PC-3 (cell line): ENCODE data around the gene IL32. TPM values are rescaled to one million over a fixed set of nuclear protein-coding genes. Genes with fewer than 3 reads are reported as not detected.

Source experiments
- ATAC-seq: fragments of 200-7000 bp; cut with Tn5 transposase; 2 replicates; pipeline ENCODE4 v1.9.1; 2020; ENCODE audit warnings: mild to moderate bottlenecking, moderate library complexity
- BruUV-seq: library from RNA; stranded (reverse); fragments of 400-500 nt; replicated peaks from 2 replicates; lab custom pipeline; 2021; lab: Mats Ljungman, UMichigan
- CTCF ChIA-PET: fragments of 300-600 bp; sonication (Branson Sonifier 250); formaldehyde crosslinking; loops from one replicate; lab custom pipeline; 2022; ENCODE audit warnings: antibody characterized with exemption; lab: Charles Lee
- POLR2A ChIA-PET: fragments of 300-600 bp; sonication (Branson Sonifier 250); formaldehyde crosslinking; loops from one replicate; lab custom pipeline; 2022; ENCODE audit warnings: antibody characterized with exemption; ENCODE audit not compliant: unreplicated experiment; lab: Charles Lee
- DNase-seq: peaks from one replicate; pipeline ENCODE4 v3.0.0-alpha.2; 2015
- H2AFZ ChIP-seq: fragments of 300-600 bp; sonication (generic); 2 replicates; pipeline ENCODE4 v1.6.0; 2016; ENCODE audit warnings: antibody characterized with exemption, low read length
- H3F3A ChIP-seq: fragments of 300-600 bp; sonication (generic); one replicate; pipeline ENCODE4 v1.6.0; 2017; ENCODE audit warnings: antibody characterized with exemption, low read length, control low read depth, mild to moderate bottlenecking; ENCODE audit not compliant: unreplicated experiment
- H3K27ac ChIP-seq: fragments of 300-600 bp; sonication (generic); 2 replicates; pipeline ENCODE4 v1.5.1; 2016; ENCODE audit warnings: mild to moderate bottlenecking, low read length
- H3K27me3 ChIP-seq: fragments of 300-600 bp; sonication (generic); 2 replicates; pipeline ENCODE4 v1.6.1; 2016; ENCODE audit warnings: low read length, mixed read lengths
- H3K36me3 ChIP-seq: fragments of 300-600 bp; sonication (generic); 2 replicates; pipeline ENCODE4 v1.6.1; 2016; ENCODE audit warnings: low read depth, mixed run types, low read length, mixed read lengths
- H3K4me1 ChIP-seq: fragments of 300-600 bp; sonication (generic); 2 replicates; pipeline ENCODE4 v1.5.1; 2016; ENCODE audit warnings: low read length; ENCODE audit not compliant: insufficient read depth
- H3K4me2 ChIP-seq: fragments of 300-600 bp; sonication (generic); 2 replicates; pipeline ENCODE4 v1.6.0; 2016; ENCODE audit warnings: low read length
- H3K4me3 ChIP-seq: fragments of 300-600 bp; sonication (generic); 2 replicates; pipeline ENCODE4 v1.5.1; 2016; ENCODE audit warnings: mild to moderate bottlenecking, low read length, mixed read lengths
- H3K79me2 ChIP-seq: fragments of 300-600 bp; sonication (generic); 2 replicates; pipeline ENCODE4 v1.6.1; 2017; ENCODE audit warnings: low read length, mixed read lengths
- H3K9ac ChIP-seq: fragments of 300-600 bp; sonication (generic); 2 replicates; pipeline ENCODE4 v1.6.0; 2016; ENCODE audit warnings: mild to moderate bottlenecking, low read length
- H3K9me2 ChIP-seq: fragments of 300-600 bp; sonication (generic); replicated peaks from 2 replicates; pipeline ENCODE4 v1.6.1; 2016; ENCODE audit warnings: mixed run types, low read length, mixed read lengths
- H3K9me3 ChIP-seq: fragments of 300-600 bp; sonication (generic); 2 replicates; pipeline ENCODE4 v1.6.1; 2016; ENCODE audit warnings: low read length, mixed read lengths
- H4K20me1 ChIP-seq: fragments of 300-600 bp; sonication (generic); 2 replicates; pipeline ENCODE4 v1.6.1; 2016; ENCODE audit warnings: low read length, mixed read lengths
- EZH2 ChIP-seq: fragments of 300-600 bp; sonication (generic); IDR thresholded peaks from one replicate; pipeline ENCODE4 v1.6.1; 2017; ENCODE audit warnings: antibody characterized with exemption, mild to moderate bottlenecking, low read length; ENCODE audit not compliant: unreplicated experiment
- EZH2phosphoT487 ChIP-seq: fragments of 300-600 bp; sonication (generic); IDR thresholded peaks from 2 replicates; pipeline ENCODE4 v1.6.1; 2018; ENCODE audit warnings: mild to moderate bottlenecking, antibody characterized with exemption, low read length, borderline replicate concordance
- intact Hi-C: fragments of 100-400 bp; cut with micrococcal nuclease; formaldehyde crosslinking; loops from 2 replicates; pipeline ENCODE4 v1.9.0; 2023
- total RNA-seq: library from RNA; depleted of rRNA; stranded (reverse); fragments of >200 nt; gene quantifications from 2 replicates; pipeline ENCODE4 v1.2.3, GENCODE V29; 2014
- TF ChIP-seq, protein P1 (sequence below): fragments of 300-600 bp; sonication (generic); conservative IDR thresholded peaks from 2 replicates; pipeline ENCODE4 v1.5.1; 2017; ENCODE audit warnings: antibody characterized with exemption, low read depth, mild to moderate bottlenecking, low read length

The IL32 gene
- total RNA-seq, 1 experiment from 2014 or later, result 8.8 TPM

DNA sequence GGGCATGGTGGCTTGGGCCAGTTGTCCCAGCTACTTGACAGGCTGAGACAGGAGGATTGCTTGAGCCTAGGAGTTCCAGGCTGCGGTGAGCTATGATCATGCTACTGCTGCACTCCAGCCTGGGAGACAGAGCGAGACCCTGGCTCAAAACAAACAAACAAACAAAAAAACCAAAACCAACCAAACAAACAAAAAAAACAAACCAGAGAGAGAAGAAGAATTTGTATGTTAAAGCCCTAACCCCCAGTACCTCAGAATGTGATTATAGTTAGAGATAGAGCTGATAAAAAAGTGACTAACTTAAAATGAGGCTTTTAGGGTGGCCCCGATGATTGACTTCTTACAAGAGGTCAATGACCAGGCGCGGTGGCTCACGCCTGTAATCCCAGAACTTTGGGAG lies 20.7 kb upstream of the IL32 start:
- Histone ChIP-seq H3K9ac (no peak overlapping the region), H2AFZ (no peak overlapping the region), H3K9me3 (no peaks in the 10 kb centered on the region), H4K20me1 (no peaks in the 10 kb centered on the region), H3K27ac (no peak overlapping the region), H3K27me3 (peaks cover 3% of the 10 kb centered on the region; the same call in 1 of the 2 replicates), H3K4me3 (no peak overlapping the region; the same call in 1 of the 2 replicates), H3K4me2 (0 out of 2 replicates have a peak overlapping the region, but pooled peaks have one; percentile 98), H3K9me2 (no peaks in the 10 kb centered on the region), H3K36me3 (no peaks in the 10 kb centered on the region), H3K79me2 (no peaks in the 10 kb centered on the region), H3F3A (no peaks in the 10 kb centered on the region), H3K4me1 (no peaks in the 10 kb centered on the region)
- POLR2A ChIA-PET, result no interaction called here
- no peak for ATAC-seq
- TF ChIP-seq EZH2phosphoT487 (no peak), EZH2 (no peak)
- TF ChIP-seq, protein P1, sequence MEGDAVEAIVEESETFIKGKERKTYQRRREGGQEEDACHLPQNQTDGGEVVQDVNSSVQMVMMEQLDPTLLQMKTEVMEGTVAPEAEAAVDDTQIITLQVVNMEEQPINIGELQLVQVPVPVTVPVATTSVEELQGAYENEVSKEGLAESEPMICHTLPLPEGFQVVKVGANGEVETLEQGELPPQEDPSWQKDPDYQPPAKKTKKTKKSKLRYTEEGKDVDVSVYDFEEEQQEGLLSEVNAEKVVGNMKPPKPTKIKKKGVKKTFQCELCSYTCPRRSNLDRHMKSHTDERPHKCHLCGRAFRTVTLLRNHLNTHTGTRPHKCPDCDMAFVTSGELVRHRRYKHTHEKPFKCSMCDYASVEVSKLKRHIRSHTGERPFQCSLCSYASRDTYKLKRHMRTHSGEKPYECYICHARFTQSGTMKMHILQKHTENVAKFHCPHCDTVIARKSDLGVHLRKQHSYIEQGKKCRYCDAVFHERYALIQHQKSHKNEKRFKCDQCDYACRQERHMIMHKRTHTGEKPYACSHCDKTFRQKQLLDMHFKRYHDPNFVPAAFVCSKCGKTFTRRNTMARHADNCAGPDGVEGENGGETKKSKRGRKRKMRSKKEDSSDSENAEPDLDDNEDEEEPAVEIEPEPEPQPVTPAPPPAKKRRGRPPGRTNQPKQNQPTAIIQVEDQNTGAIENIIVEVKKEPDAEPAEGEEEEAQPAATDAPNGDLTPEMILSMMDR, result no peak
- no peak for DNase-seq
- BruUV-seq, result no TSS peak
- intact Hi-C loops, result no loop called here
- CTCF ChIA-PET, result no interaction called here

DNA sequence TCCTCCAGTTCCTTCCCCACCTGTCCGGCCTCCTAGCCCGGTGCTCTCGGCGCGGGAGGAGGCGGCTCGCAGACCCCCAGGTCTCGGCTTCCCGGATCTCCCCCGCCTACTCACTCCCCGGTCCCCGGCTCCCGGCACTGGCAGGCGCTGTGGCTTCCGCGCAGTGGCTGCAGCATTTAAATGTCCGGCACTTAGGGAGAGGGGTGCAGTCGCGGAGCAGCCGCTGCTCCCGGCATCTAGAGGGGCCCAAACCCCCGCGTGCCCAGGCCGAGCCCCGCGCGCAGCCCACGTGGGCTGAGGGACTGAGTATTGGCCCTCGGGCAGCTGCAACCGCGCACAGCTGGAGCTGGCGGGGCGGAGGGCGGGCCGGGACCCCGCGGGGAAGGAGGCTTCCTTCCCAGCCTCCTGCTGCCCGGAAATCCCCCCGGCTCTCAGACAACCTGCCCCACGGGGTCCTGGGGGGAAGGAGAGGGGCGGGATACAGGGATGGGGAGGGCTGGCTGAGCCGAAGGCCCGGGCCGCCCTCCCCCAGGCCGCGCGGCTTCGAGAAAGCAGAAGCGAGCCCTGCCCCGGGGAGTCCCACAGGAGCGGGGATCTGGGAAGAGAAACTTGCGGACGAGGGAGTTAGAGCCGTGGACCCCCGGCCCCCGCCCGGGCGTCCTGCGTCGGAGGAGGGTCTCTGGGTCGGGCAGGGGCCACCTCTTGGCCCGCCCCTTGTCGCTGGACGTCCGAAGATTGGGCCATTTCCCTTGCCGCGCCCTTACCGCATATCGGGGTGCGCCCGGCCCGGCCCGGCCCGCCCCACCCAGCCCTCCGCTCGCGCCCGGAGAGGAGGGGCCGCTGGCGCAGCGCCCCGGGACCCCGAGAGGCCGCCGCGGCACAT lies 19.4 kb upstream of the IL32 start, which contains the start of gene MMP25:
Gene MMP25 (plus strand): TSS at position 804 of the 883 bp plus-strand sequence. CDS start 357 bp downstream, outside the sequence.
- no peaks in the 10 kb centered on the region for H3K9me3 ChIP-seq
- DNase-seq, result no peak
- H2AFZ ChIP-seq, result peak within 1 kb of the TSS; percentile 92
- no peaks in the 10 kb centered on the region for H3K4me1 ChIP-seq
- H3F3A ChIP-seq, result no peaks in the 10 kb centered on the region
- H3K79me2 ChIP-seq, result no peaks in the 10 kb centered on the region
- intact Hi-C loops, result no loop called here
- H3K27me3 ChIP-seq, result peaks cover 3% of the 10 kb centered on the region; the same call in 1 of the 2 replicates
- ATAC-seq, result peak; percentile 51
- H3K9me2 ChIP-seq, result no peaks in the 10 kb centered on the region
- TF ChIP-seq EZH2phosphoT487, result no peak
- no peak for TF ChIP-seq EZH2
- TF ChIP-seq, protein P1, result no peak
- no peaks in the 10 kb centered on the region for H3K36me3 ChIP-seq
- BruUV-seq, result no TSS peak
- ChIA-PET CTCF (interaction anchor here (0.6 kb wide), 1 partner anchor 13 kb away, joined by 3 read pairs; no protein-coding TSS in a partner anchor), POLR2A (no interaction called here)
- H3K4me3 ChIP-seq, result peak within 1 kb of the TSS; percentile 74
- no peak within 1 kb of the TSS for H3K27ac ChIP-seq
- H3K9ac ChIP-seq, result no peak within 1 kb of the TSS
- H4K20me1 ChIP-seq, result no peaks in the 10 kb centered on the region
- peak within 1 kb of the TSS; percentile 98 for H3K4me2 ChIP-seq
